GM23338 (cell line): Measurements from ENCODE around the gene PDE1C. TPM values are rescaled to one million over a fixed set of nuclear protein-coding genes. Genes with fewer than 3 reads are reported as not detected.

Experiments used
- ATAC-seq: fragments of 200-7000 bp; cut with Tn5 transposase; 3 replicates; pipeline ENCODE4 v1.9.1; 2020
- DNase-seq: peaks from one replicate; pipeline ENCODE4 v3.0.0-alpha.2; 2015; ENCODE audit warnings: low spot score
- H2AFZ ChIP-seq: fragments of 200-600 bp; sonication (generic); 2 replicates; pipeline ENCODE4 v1.8.0; 2016; ENCODE audit warnings: antibody characterized with exemption, mild to moderate bottlenecking, moderate library complexity
- H3F3A ChIP-seq: fragments of 200-600 bp; sonication (generic); replicated peaks from 2 replicates; pipeline ENCODE4 v1.8.0; 2017; ENCODE audit warnings: antibody characterized with exemption, mixed run types, low read depth
- H3K27ac ChIP-seq: fragments of 200-600 bp; sonication (generic); 2 replicates; pipeline ENCODE4 v1.6.1; 2016; ENCODE audit warnings: low read depth
- H3K27me3 ChIP-seq: fragments of 200-600 bp; sonication (generic); 2 replicates; pipeline ENCODE4 v1.8.0; 2016; ENCODE audit warnings: mild to moderate bottlenecking, mixed run types, moderate library complexity; ENCODE audit not compliant: insufficient read depth
- H3K36me3 ChIP-seq: fragments of 200-600 bp; sonication (generic); 2 replicates; pipeline ENCODE4 v1.8.0; 2016; ENCODE audit warnings: mild to moderate bottlenecking; ENCODE audit not compliant: insufficient read depth
- H3K4me1 ChIP-seq: fragments of 200-600 bp; sonication (generic); 2 replicates; pipeline ENCODE4 v1.8.0; 2016; ENCODE audit warnings: mild to moderate bottlenecking, moderate library complexity; ENCODE audit not compliant: insufficient read depth
- H3K4me2 ChIP-seq: fragments of 200-600 bp; sonication (generic); 2 replicates; pipeline ENCODE4 v1.7.1; 2017; ENCODE audit warnings: mixed run types
- H3K4me3 ChIP-seq: fragments of 200-600 bp; sonication (generic); 2 replicates; pipeline ENCODE4 v1.6.1; 2016; ENCODE audit warnings: mixed run types
- H3K79me2 ChIP-seq: fragments of 200-600 bp; sonication (generic); replicated peaks from 2 replicates; pipeline ENCODE4 v1.8.0; 2017; ENCODE audit warnings: mild to moderate bottlenecking; ENCODE audit not compliant: insufficient read depth
- H3K9me2 ChIP-seq: fragments of 200-600 bp; sonication (generic); 2 replicates; pipeline ENCODE4 v1.8.0; 2017; ENCODE audit not compliant: insufficient read depth
- H4K20me1 ChIP-seq: fragments of 200-600 bp; sonication (generic); replicated peaks from 2 replicates; pipeline ENCODE4 v1.8.0; 2017; ENCODE audit warnings: mild to moderate bottlenecking; ENCODE audit not compliant: insufficient read depth
- H3K27ac Mint-ChIP-seq: 2 replicates; pipeline ENCODE4 v1.8.0; 2020; ENCODE audit warnings: inconsistent platforms, mild to moderate bottlenecking, moderate library complexity, mixed read lengths
- H3K27me3 Mint-ChIP-seq: 3 replicates; pipeline ENCODE4 v1.8.0; 2022; ENCODE audit warnings: low read depth, mild to moderate bottlenecking, moderate library complexity, mixed read lengths, inconsistent platforms; ENCODE audit not compliant: insufficient read depth, poor library complexity
- H3K36me3 Mint-ChIP-seq: 3 replicates; pipeline ENCODE4 v1.8.0; 2021; ENCODE audit warnings: low read depth, mild to moderate bottlenecking, inconsistent platforms, moderate library complexity, mixed read lengths
- H3K4me1 Mint-ChIP-seq: 3 replicates; pipeline ENCODE4 v1.8.0; 2020; ENCODE audit warnings: mild to moderate bottlenecking, inconsistent platforms, mixed read lengths
- H3K4me3 Mint-ChIP-seq: 3 replicates; pipeline ENCODE4 v1.8.0; 2021; ENCODE audit warnings: moderate library complexity, mild to moderate bottlenecking, inconsistent platforms, mixed read lengths
- H3K9me3 Mint-ChIP-seq: 3 replicates; pipeline ENCODE4 v1.8.0; 2020; ENCODE audit warnings: moderate library complexity, mild to moderate bottlenecking, inconsistent platforms, mixed read lengths
- EZH2phosphoT487 ChIP-seq: fragments of 200-600 bp; sonication (generic); IDR thresholded peaks from one replicate; pipeline ENCODE4 v1.8.1; 2018; ENCODE audit warnings: antibody characterized with exemption; ENCODE audit not compliant: unreplicated experiment
- JUNB ChIP-seq: IDR thresholded peaks from one replicate; pipeline ENCODE4 v1.6.1; 2016; ENCODE audit warnings: antibody characterized with exemption; ENCODE audit not compliant: unreplicated experiment
- polyA plus RNA-seq: library from polyadenylated mRNA; unstranded; fragments of >200 nt; fragmentation: Nextera tagmentation; extraction: Ambion mirVana; gene quantifications from 2 replicates; pipeline ENCODE4 v1.2.1, GENCODE V29; 2016
- total RNA-seq: library from RNA; depleted of rRNA; stranded (reverse); fragments of >200 nt; shearing (Covaris generic); gene quantifications from 2 replicates; pipeline ENCODE4 v1.2.3, GENCODE V29; 2014
- TF ChIP-seq, protein P1 (sequence below): fragments of 250-450 bp; sonication (Bioruptor Pico); IDR thresholded peaks from 2 replicates; pipeline ENCODE4 v1.5.0; 2020; ENCODE audit warnings: mild to moderate bottlenecking, moderate library complexity
- TF ChIP-seq, protein P2 (sequence below): IDR thresholded peaks from one replicate; pipeline ENCODE4 v1.6.1; 2018; ENCODE audit warnings: antibody characterized with exemption; ENCODE audit not compliant: unreplicated experiment

PDE1C gene
- total and polyA plus RNA-seq, 2 experiments from 2014 or later: 0.28 TPM; not detected in 1

DNA sequence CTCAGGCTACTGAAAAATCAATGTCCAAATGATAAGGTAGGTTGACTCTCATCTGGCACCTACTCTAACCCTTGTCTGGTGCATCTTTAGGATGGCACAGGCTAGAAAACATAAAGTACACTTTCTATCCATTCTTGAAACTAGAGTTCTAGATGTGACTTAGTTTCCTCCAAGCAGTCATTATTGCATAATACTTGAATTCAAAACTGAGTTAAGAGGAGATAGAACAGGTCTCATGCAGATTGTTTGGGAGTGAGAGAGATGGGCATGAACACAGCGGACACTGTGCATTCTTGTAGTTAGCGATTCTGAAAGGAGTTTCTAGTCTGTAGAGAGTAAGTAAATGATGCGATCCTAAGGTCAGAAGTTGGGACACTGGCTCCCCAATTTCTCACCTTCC is 149.2 kb downstream of the PDE1C start:
- Mint-ChIP-seq H3K36me3 (no peaks in the 10 kb centered on the region), H3K27ac (no peak overlapping the region), H3K4me1 (peaks cover 4% of the 10 kb centered on the region; the same call in 2 of the 3 replicates), H3K9me3 (no peaks in the 10 kb centered on the region), H3K27me3 (peaks cover 1% of the 10 kb centered on the region), H3K4me3 (no peak overlapping the region)
- Histone ChIP-seq H3K36me3 (no peaks in the 10 kb centered on the region), H3K9me2 (no peaks in the 10 kb centered on the region), H4K20me1 (no peaks in the 10 kb centered on the region), H3K4me3 (no peak overlapping the region), H3K27ac (no peak overlapping the region), H3K4me1 (peaks cover 5% of the 10 kb centered on the region; the same call in 1 of the 2 replicates), H3F3A (no peaks in the 10 kb centered on the region), H3K79me2 (no peaks in the 10 kb centered on the region), H3K4me2 (no peak overlapping the region), H2AFZ (no peak overlapping the region), H3K27me3 (no peaks in the 10 kb centered on the region)
- ATAC-seq (no peak), DNase-seq (no peak)
- TF ChIP-seq EZH2phosphoT487 (no peak), JUNB (no peak)
- TF ChIP-seq, protein P1, sequence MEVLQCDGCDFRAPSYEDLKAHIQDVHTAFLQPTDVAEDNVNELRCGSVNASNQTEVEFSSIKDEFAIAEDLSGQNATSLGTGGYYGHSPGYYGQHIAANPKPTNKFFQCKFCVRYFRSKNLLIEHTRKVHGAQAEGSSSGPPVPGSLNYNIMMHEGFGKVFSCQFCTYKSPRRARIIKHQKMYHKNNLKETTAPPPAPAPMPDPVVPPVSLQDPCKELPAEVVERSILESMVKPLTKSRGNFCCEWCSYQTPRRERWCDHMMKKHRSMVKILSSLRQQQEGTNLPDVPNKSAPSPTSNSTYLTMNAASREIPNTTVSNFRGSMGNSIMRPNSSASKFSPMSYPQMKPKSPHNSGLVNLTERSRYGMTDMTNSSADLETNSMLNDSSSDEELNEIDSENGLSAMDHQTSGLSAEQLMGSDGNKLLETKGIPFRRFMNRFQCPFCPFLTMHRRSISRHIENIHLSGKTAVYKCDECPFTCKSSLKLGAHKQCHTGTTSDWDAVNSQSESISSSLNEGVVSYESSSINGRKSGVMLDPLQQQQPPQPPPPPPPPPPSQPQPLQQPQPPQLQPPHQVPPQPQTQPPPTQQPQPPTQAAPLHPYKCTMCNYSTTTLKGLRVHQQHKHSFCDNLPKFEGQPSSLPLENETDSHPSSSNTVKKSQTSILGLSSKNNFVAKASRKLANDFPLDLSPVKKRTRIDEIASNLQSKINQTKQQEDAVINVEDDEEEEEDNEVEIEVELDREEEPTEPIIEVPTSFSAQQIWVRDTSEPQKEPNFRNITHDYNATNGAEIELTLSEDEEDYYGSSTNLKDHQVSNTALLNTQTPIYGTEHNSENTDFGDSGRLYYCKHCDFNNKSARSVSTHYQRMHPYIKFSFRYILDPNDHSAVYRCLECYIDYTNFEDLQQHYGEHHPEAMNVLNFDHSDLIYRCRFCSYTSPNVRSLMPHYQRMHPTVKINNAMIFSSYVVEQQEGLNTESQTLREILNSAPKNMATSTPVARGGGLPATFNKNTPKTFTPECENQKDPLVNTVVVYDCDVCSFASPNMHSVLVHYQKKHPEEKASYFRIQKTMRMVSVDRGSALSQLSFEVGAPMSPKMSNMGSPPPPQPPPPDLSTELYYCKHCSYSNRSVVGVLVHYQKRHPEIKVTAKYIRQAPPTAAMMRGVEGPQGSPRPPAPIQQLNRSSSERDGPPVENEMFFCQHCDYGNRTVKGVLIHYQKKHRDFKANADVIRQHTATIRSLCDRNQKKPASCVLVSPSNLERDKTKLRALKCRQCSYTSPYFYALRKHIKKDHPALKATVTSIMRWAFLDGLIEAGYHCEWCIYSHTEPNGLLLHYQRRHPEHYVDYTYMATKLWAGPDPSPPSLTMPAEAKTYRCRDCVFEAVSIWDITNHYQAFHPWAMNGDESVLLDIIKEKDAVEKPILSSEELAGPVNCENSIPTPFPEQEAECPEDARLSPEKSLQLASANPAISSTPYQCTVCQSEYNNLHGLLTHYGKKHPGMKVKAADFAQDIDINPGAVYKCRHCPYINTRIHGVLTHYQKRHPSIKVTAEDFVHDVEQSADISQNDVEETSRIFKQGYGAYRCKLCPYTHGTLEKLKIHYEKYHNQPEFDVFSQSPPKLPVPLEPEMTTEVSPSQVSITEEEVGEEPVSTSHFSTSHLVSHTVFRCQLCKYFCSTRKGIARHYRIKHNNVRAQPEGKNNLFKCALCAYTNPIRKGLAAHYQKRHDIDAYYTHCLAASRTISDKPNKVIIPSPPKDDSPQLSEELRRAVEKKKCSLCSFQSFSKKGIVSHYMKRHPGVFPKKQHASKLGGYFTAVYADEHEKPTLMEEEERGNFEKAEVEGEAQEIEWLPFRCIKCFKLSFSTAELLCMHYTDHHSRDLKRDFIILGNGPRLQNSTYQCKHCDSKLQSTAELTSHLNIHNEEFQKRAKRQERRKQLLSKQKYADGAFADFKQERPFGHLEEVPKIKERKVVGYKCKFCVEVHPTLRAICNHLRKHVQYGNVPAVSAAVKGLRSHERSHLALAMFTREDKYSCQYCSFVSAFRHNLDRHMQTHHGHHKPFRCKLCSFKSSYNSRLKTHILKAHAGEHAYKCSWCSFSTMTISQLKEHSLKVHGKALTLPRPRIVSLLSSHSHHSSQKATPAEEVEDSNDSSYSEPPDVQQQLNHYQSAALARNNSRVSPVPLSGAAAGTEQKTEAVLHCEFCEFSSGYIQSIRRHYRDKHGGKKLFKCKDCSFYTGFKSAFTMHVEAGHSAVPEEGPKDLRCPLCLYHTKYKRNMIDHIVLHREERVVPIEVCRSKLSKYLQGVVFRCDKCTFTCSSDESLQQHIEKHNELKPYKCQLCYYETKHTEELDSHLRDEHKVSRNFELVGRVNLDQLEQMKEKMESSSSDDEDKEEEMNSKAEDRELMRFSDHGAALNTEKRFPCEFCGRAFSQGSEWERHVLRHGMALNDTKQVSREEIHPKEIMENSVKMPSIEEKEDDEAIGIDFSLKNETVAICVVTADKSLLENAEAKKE (CRISPR knock-in tag): no peak
- TF ChIP-seq, protein P2, sequence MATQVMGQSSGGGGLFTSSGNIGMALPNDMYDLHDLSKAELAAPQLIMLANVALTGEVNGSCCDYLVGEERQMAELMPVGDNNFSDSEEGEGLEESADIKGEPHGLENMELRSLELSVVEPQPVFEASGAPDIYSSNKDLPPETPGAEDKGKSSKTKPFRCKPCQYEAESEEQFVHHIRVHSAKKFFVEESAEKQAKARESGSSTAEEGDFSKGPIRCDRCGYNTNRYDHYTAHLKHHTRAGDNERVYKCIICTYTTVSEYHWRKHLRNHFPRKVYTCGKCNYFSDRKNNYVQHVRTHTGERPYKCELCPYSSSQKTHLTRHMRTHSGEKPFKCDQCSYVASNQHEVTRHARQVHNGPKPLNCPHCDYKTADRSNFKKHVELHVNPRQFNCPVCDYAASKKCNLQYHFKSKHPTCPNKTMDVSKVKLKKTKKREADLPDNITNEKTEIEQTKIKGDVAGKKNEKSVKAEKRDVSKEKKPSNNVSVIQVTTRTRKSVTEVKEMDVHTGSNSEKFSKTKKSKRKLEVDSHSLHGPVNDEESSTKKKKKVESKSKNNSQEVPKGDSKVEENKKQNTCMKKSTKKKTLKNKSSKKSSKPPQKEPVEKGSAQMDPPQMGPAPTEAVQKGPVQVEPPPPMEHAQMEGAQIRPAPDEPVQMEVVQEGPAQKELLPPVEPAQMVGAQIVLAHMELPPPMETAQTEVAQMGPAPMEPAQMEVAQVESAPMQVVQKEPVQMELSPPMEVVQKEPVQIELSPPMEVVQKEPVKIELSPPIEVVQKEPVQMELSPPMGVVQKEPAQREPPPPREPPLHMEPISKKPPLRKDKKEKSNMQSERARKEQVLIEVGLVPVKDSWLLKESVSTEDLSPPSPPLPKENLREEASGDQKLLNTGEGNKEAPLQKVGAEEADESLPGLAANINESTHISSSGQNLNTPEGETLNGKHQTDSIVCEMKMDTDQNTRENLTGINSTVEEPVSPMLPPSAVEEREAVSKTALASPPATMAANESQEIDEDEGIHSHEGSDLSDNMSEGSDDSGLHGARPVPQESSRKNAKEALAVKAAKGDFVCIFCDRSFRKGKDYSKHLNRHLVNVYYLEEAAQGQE: no peak
